Activated T-cell treated with anti-CD3 and anti-CD28 coated beads for 1 hour (primary cell): ENCODE data around the gene EGF.
"Not testable (repeated sequence)": the region's sequence is repeated elsewhere in the genome, so short reads cannot be mapped to it uniquely, and the experiment has no call there.

Experiments
- DNase-seq: peaks from one replicate; pipeline ENCODE4 v3.0.0-alpha.2; 2020; ENCODE audit warnings: low read depth

The EGF gene

DNA sequence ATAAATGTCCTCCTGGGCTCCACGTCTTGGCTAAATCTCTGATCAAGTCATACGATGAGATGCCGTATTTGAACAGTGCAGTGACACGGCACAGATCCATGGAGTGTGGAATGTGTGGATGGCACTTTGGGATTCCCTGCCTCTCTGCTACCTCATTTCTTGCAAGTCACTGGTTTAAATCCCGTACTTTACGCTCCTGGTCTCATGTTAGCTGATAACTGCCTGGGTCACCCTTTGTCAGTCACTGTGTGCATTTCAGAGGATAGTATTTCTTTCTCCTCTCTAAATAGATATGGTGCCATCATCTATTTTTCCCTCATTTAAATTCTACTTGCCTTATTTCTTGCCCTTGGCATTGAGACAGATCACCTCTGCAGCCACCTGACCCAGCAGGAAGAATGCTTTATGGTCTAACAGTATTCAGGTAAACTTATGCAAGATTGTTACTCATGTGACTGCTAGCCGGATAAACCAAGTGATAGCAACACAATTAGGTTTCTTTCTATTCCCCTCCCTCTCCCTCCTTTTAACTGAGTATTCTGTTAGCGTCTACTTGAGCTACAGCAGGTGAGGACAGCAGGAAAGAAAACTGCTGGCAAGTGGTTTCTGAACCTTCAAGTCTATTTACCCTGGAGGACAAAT is 2.8 kb downstream of the EGF start:
- no peak for DNase-seq

DNA sequence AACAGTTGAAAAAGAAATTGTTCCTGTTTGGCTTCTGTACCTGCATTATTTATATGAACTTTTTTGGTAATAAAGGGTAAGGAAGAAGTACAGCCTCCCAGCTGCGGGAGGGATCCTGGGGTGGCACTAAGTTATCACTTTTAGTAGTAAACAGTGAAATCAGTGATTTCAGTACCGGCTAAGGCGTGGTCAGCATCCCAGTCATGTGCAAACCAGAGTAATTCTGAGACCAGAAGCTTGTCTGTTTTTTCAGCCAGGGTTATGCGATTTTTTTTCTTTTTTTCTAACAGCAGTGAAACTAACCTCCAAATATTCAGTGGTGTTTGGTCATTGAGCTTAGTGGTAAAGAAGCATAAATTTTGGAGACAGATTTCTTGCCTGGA is 3.3 kb downstream of the EGF start:
- DNase-seq, result no peak

DNA sequence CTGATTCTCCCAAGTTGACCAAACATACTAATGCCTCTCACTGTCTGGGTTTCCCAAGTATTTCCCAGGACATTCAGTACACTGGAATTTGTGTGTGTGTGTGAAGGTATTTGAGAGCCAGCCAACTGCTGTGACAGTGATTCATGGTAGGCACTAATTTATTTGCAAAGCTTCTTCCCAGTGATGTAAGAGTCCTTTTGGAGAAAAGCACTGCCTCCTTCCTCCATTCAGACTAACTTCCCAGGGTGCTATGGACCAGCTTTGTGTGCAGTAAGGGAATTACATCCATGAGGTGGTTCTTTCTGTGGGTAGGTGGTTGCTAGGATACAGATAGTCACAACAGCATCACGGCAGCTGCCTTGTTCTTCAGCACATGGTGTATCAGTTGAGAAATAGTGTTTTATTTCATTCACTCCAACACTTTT is 8.7 kb downstream of the EGF start:
- no peak for DNase-seq

DNA sequence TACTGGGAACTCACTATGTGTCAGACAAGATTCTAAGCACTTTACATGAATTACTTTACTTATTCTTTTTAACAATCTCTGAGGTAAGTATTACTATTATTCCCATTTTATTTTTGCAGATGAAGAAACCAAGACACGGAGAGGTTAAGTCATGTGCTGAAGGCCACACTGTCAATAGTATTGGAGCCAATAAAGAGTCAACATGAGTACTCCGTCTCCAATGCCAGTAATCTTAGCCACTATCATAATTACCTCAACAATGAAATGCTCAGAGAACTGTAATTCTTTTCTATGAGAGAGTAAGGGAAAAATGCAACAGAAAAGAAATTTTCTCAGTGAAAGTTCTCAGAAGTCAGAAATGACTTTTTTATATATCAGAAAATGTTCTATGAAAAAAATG is 12.7 kb downstream of the EGF start:
- no peak for DNase-seq

DNA sequence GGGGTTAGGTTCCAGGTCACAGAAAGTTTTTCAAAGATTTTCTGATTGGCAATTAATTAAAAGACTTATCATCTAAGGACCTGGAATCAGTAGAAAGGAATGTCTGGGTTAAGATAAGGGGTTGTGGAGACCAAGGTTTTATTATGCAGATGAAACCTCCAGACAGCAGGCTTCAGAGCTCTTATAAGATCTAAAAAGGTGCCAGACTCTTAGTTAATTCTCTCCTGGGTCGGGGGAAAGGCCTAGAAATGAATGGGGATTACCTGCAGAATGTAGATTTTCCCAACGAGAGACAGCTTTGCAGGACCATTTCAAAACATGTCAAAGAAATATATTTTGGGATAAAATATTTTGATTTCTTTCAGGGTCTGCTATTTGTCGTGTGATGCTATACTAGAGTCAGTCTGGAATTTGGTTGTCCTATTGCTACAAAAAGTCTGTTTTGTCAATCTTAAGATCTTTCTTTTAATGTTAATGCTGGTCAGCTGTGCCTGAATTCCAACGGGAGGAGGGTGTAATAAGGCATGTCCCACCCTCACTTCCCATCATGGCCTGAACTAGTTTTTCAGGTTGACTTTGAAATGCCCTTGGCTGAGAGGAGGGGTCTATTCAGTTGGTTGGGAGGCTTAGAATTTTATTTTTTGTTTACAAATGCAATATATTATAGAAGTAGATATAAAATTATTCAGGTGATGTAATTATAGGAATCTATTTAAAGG is 15.8 kb downstream of the EGF start:
- DNase-seq, result no peak

DNA sequence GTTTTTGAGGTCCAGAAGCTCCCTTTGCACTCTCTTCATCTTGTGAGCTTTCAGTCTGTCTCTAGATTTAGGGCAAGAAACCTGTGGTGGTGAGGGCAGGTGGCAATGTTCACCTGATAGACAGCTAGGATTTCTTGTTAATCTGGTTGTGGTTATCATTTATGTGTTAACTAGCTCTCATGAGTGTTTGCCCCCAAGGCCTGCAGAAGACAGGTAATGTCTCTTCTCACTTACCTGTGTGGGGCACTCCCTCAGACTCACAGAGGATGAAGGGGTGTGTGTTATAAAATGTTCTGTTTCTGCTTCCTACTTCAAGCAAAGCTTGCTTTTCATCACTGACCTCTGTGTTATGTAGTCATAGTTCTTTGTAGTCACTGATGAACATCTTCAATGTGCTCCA is 17.8 kb downstream of the EGF start:
- DNase-seq, result no peak

DNA sequence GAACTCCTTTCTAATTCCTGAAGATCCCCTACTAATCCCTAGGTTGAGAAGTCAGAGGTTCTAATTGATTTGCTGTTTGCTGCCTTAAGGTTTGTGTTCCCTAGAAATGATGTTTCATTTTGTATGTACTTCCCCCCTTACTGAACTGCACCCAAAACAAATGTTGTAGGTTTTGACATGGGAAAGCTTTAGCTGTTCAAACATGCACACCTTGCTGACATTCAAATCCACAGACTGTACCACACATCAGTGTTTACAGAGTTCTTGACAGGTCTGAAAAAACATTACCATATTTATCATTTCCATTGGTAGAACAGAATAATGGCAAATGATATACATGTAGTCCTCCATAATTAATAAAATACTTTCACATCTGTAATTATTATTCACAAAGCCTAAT is 18.2 kb downstream of the EGF start:
- DNase-seq, result no peak

DNA sequence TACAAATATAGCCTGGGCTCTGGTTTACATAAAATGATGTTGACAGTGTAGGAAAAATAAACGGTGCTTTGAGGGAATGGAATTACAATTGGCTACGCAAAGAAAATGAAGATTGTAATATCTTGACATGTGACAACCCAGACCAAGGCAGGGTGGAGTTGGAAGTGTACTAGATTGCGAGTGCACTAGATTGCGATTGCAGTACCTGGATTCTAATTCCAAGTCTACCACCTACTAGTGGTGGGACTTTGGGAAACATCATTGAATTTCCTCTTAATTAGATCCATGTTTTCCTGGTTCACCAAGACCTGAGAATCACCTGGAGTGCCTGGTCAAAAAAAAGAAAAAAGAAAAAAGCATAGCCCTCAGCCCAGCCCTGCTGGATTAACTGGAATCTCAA is 18.6 kb downstream of the EGF start:
- no peak for DNase-seq

DNA sequence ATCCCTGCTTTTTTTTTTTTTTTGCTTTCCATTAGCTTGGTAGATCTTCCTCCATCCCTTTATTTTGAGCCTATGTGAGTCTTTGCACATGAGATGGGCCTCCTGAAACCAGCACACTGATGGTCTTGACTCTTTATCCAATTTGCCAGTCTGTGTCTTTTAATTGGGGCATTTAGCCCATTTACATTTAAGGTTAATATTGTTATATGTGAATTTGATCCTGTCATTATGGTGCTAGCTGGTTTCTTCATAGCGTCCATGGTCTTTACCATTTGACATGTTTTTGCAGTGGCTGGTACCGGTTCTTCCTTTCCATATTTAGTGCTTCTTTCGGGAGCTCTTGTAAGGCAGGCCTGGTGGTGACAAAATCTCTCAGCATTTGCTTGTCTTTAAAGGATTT is 24.7 kb downstream of the EGF start:
- DNase-seq, result not testable (repeated sequence)

DNA sequence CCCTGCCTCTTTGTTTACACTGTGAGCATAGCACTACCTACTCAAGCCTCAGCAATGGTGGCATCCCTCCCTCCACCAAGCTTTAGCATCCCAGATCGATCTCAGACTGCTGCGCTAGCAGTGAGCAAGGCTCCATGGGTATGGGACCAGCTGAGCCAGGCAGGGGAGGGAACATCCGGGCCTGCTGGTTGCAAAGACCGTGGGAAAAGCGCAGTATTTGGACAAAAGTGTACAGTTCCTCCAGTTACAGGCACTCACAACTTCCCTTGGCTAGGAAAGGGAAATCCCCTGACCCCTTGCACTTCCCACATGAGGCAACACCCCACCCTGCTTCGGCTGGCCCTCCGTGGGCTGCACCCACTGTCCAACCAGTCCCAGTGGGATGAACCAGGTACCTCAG is 26.5 kb downstream of the EGF start:
- DNase-seq, result no peak

DNA sequence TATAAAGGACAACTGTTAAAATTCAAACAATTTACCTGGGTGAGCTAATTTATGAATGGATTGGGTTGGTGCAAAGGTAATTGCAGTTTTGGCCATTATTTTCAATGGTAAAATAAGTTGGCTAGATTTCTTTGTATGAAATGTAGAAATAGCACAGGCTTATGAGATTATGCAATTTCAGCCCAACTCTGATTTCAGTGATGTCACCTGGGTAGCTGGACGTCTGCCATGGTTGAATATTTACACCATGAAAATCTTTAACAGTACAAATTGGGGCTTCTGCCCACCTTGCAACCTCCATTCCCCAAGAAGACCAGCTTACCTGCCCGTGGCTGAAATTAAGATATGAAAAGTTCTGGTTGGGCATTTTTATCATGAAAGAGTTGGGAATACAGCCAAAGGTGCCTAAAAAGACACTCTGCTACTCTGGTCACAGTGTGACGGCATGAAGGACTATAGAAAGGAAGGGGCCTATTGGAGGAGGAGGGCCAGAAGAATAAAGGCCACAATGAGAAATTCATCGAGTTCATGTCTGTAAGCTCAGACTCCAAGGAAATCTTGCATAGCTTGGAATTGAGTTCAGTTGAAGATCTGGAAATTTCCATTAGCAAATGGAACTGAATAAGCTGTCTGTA is 29.7 kb downstream of the EGF start:
- no peak for DNase-seq

DNA sequence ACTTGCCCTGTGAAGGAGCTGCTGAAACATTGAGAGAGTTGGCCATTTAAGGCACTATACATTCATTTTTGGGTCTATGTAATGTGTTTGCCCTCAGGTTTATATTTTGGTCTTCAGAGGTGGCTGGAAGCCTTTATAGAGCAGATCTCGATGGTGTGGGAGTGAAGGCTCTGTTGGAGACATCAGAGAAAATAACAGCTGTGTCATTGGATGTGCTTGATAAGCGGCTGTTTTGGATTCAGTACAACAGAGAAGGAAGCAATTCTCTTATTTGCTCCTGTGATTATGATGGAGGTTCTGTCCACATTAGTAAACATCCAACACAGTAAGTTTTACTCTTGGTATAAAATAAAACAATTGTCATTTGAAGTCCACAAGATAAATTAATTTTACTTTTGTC is 31.1 kb downstream of the EGF start:
- DNase-seq, result no peak

DNA sequence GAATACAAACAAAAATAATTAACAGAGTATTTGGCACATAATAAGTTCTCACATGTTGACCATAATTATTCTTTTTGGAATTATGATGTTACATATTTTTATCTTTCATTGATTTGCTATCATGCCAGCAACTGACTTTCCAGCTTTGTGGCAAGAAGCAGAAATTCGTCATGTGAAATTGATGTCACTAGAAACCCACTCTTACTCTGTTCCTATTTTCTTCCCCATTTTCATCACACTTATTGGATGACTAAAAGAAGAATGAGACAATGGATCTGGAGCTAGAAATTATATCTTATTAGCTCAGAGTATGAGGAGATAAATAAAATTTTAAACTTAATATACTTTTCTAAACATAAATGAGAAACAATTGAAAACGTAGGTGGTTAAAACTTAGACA is 31.9 kb downstream of the EGF start:
- no peak for DNase-seq

DNA sequence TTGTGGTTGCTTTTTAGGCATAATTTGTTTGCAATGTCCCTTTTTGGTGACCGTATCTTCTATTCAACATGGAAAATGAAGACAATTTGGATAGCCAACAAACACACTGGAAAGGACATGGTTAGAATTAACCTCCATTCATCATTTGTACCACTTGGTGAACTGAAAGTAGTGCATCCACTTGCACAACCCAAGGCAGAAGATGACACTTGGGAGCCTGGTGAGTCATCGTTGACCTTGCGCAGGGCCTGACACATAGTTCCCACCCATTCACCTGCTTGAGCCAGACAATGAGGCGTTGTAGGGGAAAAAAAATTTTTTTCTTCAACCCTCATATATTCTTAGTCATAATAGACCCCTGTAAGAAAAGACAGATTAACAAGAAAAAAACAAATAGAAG is 32.4 kb downstream of the EGF start:
- no peak for DNase-seq

DNA sequence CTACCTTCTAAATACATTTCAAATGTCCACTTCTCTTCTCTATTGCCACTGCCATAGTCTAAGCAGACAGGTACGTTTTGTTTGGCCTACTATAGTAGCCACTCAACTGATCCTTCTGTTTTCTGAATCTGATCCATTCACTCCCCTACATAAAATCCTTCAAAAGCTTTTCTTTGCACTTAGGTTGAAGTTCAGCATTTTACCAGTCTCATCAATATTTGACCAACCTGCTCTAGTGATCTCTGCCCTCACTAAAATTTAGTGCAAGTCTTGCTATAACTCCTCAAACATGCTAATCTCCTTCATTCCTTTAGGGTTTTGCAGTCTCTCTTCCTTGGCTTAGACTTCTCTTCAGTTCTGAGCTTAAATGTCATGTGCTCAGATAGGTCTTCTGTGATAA is 33.4 kb downstream of the EGF start:
- DNase-seq, result no peak

DNA sequence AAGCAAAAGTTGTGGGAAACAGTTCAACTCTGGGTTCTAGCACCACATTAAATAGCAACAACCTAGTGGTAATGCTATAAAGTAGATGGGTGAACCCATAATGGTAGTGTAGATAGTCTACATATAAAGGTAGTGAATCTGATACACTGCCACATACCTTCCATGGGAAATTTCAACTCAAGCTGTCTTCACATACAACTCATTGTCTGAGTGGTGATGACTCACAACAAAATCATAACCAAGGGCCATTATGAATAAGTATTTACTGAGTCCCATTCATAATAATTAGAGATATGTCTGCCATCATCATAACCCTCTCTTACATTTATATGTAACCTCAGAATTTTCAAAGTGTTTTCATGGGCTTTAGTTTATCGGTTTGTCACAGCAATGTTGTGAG is 34.8 kb downstream of the EGF start:
- no peak for DNase-seq

DNA sequence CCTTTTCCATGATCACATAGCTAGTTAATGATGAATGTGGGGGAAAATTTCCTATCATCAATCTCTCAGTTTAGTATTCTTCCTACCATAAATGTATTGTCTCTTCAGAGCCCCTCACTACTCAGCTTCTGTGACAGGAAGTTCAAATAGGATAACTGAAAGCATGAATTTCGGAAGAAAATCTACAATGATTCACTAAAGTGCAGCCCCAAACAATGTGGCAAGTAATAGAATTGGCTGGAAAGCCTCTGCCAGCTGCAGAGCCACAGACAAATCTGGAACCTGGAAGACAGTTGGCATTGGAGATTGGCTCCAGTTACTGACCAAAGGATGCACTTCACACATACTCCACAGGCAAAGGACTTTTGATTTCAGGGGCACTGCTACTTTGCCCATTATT is 35.2 kb downstream of the EGF start:
- DNase-seq, result no peak

DNA sequence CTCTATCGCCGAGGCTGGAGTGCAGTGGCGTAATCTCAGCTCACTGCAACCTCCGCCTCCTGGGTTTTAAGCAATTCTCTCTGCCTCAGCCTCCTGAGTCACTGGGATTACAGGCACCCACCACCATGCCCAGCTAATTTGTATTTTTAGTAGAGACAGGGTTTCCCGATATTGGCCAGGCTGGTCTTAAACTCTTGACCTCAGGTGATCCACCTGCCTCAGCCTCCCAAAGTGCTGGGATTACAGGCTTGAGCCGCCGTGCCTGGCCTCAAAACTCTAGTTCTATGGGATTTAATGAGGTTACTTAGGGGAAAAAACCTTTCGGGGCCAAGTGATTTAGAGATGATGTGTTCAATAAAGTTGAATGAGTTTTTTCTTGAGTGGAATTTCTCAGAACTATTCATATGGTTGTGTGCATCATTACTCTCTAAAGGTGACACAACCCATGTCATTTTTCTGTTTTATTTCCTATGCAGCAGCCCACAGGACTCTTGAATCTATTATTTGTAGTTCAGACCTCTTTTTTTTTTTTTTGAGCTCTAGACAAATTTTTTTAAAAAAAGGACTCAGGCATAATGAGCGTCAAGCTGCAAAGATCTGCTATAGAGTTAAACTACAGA is 36.5 kb downstream of the EGF start:
- not testable (repeated sequence) for DNase-seq

DNA sequence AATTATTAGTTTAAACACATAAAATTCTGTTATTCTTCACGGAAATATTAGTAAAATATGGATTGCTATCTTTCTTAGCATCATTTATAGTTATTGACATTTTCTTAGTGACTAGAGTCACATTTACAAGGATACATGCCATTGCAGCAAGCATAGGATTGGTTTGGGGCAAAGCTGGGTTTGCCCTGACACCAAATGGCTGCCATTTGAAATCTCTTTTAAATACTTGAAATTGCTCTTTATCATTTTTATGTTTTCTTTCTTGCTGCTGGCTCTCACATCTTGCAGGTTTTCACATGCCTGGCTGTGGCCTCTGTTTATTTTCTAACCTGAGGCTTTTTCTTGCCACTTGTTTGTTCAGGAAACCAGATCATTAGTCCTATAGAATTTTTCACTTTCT is 39.9 kb downstream of the EGF start:
- DNase-seq, result no peak

DNA sequence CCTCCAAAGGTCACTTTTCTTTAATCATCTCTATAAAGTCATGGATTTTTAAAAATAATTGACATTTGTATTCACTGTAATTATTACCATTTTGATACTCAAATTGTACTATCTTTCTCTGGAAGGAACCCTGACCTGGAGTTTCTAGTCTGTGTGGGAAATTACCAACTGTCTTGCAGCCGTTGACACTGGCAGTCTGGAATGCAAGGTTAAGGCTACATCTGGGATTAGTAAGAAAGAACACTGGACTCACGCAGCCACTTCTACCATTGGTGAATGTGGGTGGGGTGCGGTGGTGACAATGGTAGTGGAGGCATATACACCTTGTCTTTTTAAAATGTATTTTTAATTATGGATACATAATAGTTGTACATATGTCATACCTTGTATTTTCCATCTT is 40.9 kb downstream of the EGF start:
- no peak for DNase-seq

DNA sequence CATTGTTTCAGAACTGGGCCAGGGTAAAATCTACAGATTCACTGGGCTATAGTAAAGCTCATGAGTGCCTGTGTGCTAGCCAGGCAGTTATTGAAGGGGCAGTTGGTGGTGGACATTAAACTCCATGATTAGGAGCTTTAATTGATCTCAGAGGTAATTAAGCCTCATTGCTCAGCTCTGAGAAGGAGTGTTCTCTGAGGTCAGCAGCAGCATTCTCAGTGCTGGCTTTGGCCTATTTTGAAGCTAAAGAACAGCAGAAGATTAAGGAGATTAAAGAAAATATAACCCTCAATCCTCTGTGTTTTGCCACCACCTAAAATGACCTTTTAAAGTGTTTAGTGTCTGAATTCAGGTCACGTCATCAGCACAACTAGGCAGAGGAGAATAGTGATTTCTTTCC is 42.5 kb downstream of the EGF start:
- DNase-seq, result no peak

DNA sequence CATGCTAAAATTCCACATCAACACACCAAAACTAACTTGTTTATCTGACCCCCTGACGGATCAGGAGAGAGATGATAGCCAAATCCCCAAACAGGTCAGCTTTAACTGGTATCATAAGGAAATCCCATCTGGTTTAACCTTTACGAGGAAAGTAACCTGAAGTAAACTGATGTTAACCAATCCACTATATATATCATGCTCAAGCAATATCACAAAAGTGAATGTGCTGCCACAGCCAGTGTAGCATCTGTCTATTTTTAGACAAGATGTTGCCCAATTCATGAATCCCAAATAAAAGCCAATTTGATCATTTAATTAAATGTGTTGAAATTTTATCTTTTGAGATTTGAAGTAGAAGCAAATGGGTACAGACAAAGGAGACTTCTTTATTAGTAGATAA is 44.5 kb downstream of the EGF start:
- DNase-seq, result no peak

DNA sequence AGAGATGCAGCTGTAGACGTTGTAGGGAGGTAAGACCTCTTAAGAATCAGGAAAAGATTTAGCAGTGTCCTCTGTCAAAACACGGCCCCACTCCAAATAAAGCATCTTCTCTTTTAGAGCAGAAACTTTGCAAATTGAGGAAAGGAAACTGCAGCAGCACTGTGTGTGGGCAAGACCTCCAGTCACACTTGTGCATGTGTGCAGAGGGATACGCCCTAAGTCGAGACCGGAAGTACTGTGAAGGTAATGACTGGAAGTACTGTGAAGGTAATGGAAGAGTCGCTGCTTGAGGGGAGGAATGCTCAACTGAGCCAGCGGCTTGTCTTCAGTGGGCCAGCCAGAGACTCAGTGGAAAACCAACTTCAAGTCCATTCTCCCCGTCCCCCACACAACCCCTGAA is 46.5 kb downstream of the EGF start:
- no peak for DNase-seq
